GM23248 (cell line): ENCODE measurements around the gene NCOA5. TPM values are rescaled to one million over a fixed set of nuclear protein-coding genes. Genes with fewer than 3 reads are reported as not detected.

Experiments used
- DNase-seq: peaks from one replicate; pipeline ENCODE4 v3.0.0-alpha.2; 2015
- H2AFZ ChIP-seq: fragments of 200-600 bp; sonication (generic); 2 replicates; pipeline ENCODE4 v1.6.1; 2016; ENCODE audit warnings: antibody characterized with exemption
- H3F3A ChIP-seq: fragments of 200-600 bp; sonication (generic); 2 replicates; pipeline ENCODE4 v1.6.1; 2016; ENCODE audit warnings: mild to moderate bottlenecking, antibody characterized with exemption, mixed run types; ENCODE audit not compliant: insufficient read depth
- H3K27ac ChIP-seq: fragments of 200-600 bp; sonication (generic); 2 replicates; pipeline ENCODE4 v1.5.1; 2016; ENCODE audit warnings: mild to moderate bottlenecking
- H3K27me3 ChIP-seq: fragments of 200-600 bp; sonication (generic); replicated peaks from 2 replicates; pipeline ENCODE4 v1.6.1; 2016; ENCODE audit warnings: mild to moderate bottlenecking; ENCODE audit not compliant: insufficient read depth
- H3K36me3 ChIP-seq: fragments of 200-600 bp; sonication (generic); 2 replicates; pipeline ENCODE4 v1.6.1; 2016; ENCODE audit warnings: low read depth, mild to moderate bottlenecking
- H3K4me1 ChIP-seq: fragments of 200-600 bp; sonication (generic); 2 replicates; pipeline ENCODE4 v1.6.1; 2016; ENCODE audit warnings: mild to moderate bottlenecking; ENCODE audit not compliant: insufficient read depth
- H3K4me2 ChIP-seq: fragments of 200-600 bp; sonication (generic); one replicate; pipeline ENCODE4 v1.6.1; 2016; ENCODE audit warnings: mild to moderate bottlenecking; ENCODE audit not compliant: unreplicated experiment
- H3K4me3 ChIP-seq: fragments of 200-600 bp; sonication (generic); 2 replicates; pipeline ENCODE4 v1.5.1; 2016; ENCODE audit warnings: mild to moderate bottlenecking
- H3K79me2 ChIP-seq: fragments of 200-600 bp; sonication (generic); 2 replicates; pipeline ENCODE4 v1.6.1; 2016; ENCODE audit warnings: mild to moderate bottlenecking; ENCODE audit not compliant: insufficient read depth
- H3K9ac ChIP-seq: fragments of 200-600 bp; sonication (generic); 2 replicates; pipeline ENCODE4 v1.6.1; 2016; ENCODE audit warnings: mild to moderate bottlenecking
- H3K9me2 ChIP-seq: fragments of 200-600 bp; sonication (generic); 2 replicates; pipeline ENCODE4 v1.6.1; 2016; ENCODE audit warnings: mixed run types, mild to moderate bottlenecking, moderate library complexity; ENCODE audit not compliant: insufficient read depth
- H3K9me3 ChIP-seq: fragments of 200-600 bp; sonication (generic); one replicate; pipeline ENCODE4 v1.6.1; 2017; ENCODE audit warnings: low read depth
- H4K20me1 ChIP-seq: fragments of 200-600 bp; sonication (generic); 2 replicates; pipeline ENCODE4 v1.6.0; 2016; ENCODE audit not compliant: insufficient read depth
- EZH2 ChIP-seq: fragments of 200-600 bp; sonication (generic); IDR thresholded peaks from 2 replicates; pipeline ENCODE4 v1.6.1; 2018; ENCODE audit warnings: antibody characterized with exemption, mild to moderate bottlenecking; ENCODE audit not compliant: insufficient read depth, poor library complexity, severe bottlenecking
- EZH2phosphoT487 ChIP-seq: fragments of 200-600 bp; sonication (generic); IDR thresholded peaks from 2 replicates; pipeline ENCODE4 v1.6.1; 2018; ENCODE audit warnings: antibody characterized with exemption, moderate library complexity, mild to moderate bottlenecking, low read depth; ENCODE audit not compliant: insufficient read depth
- WGBS, 2 experiments: methylation state at CpG; one replicate each; pipeline ENCODE4 v1.1.6; 2015 to 2017; ENCODE audit warnings: low lambda C conversion rate in 2 of 2, low coverage in 1 of 2; ENCODE audit errors: missing lambda C conversion rate in 2 of 2; 5-methylcytosine and 5-hydroxymethylcytosine counted together
- in situ Hi-C: fragments of 300-500 bp; cut with MboI; formaldehyde crosslinking; loops from 2 replicates; pipeline ENCODE4 v1.15.0; 2020
- polyA plus RNA-seq: library from polyadenylated mRNA; unstranded; fragments of >200 nt; fragmentation: Nextera tagmentation; extraction: Ambion mirVana; gene quantifications from 2 replicates; pipeline ENCODE4 v1.2.1, GENCODE V29; 2016
- total RNA-seq: library from RNA; depleted of rRNA; stranded (reverse); fragments of >200 nt; shearing (Covaris generic); gene quantifications from 2 replicates; pipeline ENCODE4 v1.2.3, GENCODE V29; 2014

The NCOA5 gene
- total and polyA plus RNA-seq, 2 experiments from 2014 or later, result 15.3 to 20.4 TPM

DNA sequence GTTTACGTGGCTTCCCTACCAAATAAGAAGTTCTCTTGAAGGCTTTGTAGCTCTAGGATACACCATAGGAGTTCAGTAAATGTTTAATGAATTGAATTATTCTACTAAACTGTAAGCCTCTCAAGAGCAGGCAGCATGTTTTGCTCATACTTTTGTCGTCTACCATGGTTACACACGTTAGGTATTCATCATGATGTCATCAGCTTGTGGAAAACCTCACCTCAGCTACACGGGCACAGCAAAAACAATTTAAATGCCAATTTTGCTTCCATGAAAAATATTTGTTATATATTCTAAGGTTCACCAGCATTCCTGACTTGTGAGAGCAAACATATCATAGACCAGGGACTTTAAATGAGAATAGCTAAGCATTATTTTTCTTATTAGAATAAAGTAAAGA, 16.7 kb downstream of the NCOA5 start:
- DNase-seq, result no peak
- Histone ChIP-seq H3K4me1 (peaks cover 11% of the 10 kb centered on the region), H3K27me3 (no peaks in the 10 kb centered on the region), H3K4me2 (no peak overlapping the region), H3K79me2 (peaks cover 88% of the 10 kb centered on the region), H4K20me1 (peaks cover 25% of the 10 kb centered on the region; the same call in 1 of the 2 replicates), H3K27ac (no peak overlapping the region), H3K9me2 (no peaks in the 10 kb centered on the region), H3K4me3 (no peak overlapping the region), H3K36me3 (peaks cover 20% of the 10 kb centered on the region), H3F3A (peaks cover 13% of the 10 kb centered on the region), H2AFZ (no peak overlapping the region), H3K9ac (no peak overlapping the region), H3K9me3 (no peaks in the 10 kb centered on the region)
- WGBS, 2 experiments, result 74 to 82% methylated on average over 4 of the region's 4 CpGs
- in situ Hi-C loops, result no loop called here
- TF ChIP-seq EZH2phosphoT487 (no peak), EZH2 (no peak)

DNA sequence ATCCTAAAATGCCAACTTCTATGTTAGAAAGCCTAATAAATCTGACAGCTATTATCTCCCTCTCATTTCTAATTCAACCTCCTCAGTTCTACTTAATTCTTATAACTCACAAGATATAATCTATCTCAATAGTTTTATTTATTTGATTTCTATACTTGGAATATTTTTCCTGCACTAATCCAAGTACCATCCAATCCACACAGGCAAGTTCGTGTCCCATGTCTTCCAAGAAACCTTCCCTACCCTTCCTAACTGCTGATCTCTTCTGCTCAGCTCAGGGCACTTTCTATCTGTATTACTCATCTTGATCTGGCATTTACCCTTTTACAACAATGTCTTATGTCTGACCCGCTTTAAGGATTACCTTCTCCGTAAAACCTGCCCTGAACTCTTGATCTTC, 18.2 kb downstream of the NCOA5 start:
- DNase-seq, result no peak
- H3K36me3 ChIP-seq, result peaks cover 24% of the 10 kb centered on the region

GRCh38 chr20:46070215-46070900, 19.4 kb downstream of the NCOA5 start:
- Histone ChIP-seq H3K27ac (0 out of 2 replicates have a peak overlapping the region, but pooled peaks have one; percentile 33), H3F3A (peaks cover 13% of the 10 kb centered on the region), H3K79me2 (peaks cover 62% of the 10 kb centered on the region), H2AFZ (no peak overlapping the region), H3K27me3 (no peaks in the 10 kb centered on the region), H3K4me1 (peaks cover 11% of the 10 kb centered on the region), H4K20me1 (peaks cover 25% of the 10 kb centered on the region; the same call in 1 of the 2 replicates), H3K36me3 (peaks cover 34% of the 10 kb centered on the region), H3K9me3 (no peaks in the 10 kb centered on the region), H3K4me3 (0 out of 2 replicates have a peak overlapping the region, but pooled peaks have one; percentile 17), H3K9me2 (no peaks in the 10 kb centered on the region), H3K9ac (no peak overlapping the region), H3K4me2 (peak overlapping the region; percentile 30)
- TF ChIP-seq EZH2 (no peak), EZH2phosphoT487 (no peak)
- WGBS, 2 experiments, result 93 to 94% methylated on average over 20 of the region's 20 CpGs
- in situ Hi-C loops, result no loop called here
- peak; percentile 69 for DNase-seq

More for the DNA sequence above, 18.2 kb downstream of the NCOA5 start:
- no peaks in the 10 kb centered on the region for H3K9me2 ChIP-seq
- peaks cover 74% of the 10 kb centered on the region for H3K79me2 ChIP-seq
- in situ Hi-C loops, result no loop called here
- TF ChIP-seq EZH2phosphoT487 (no peak), EZH2 (no peak)
- H4K20me1 ChIP-seq, result peaks cover 25% of the 10 kb centered on the region; the same call in 1 of the 2 replicates
- H3K4me2 ChIP-seq, result no peak overlapping the region
- 96 to 99% methylated on average over 3 of the region's 3 CpGs for WGBS, 2 experiments
- peaks cover 11% of the 10 kb centered on the region for H3K4me1 ChIP-seq
- no peak overlapping the region for H3K9ac ChIP-seq
- no peak overlapping the region for H3K4me3 ChIP-seq
- H2AFZ ChIP-seq, result no peak overlapping the region
- peaks cover 13% of the 10 kb centered on the region for H3F3A ChIP-seq
- no peaks in the 10 kb centered on the region for H3K27me3 ChIP-seq
- no peaks in the 10 kb centered on the region for H3K9me3 ChIP-seq
- H3K27ac ChIP-seq, result no peak overlapping the region

DNA sequence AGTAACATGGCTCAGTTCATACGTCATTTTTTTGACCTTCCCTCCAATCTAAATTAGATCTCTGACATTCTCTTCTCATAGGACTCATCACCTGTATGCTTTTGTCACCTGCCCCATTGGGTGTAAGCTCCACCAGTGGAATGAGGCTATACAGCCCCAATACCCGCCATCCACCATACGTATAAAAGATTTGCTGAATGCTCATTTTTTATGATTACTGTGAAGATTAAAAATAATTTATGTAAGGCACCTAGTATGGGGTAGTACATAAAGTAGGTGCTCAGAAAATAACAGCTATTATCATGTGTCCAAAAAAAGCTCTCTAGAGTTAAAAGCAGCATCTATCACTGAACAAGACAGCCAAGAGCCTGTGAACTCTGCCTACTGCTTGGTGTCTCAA, 24.1 kb downstream of the NCOA5 start:
- Histone ChIP-seq H3K9ac (no peak overlapping the region), H2AFZ (no peak overlapping the region), H3K27me3 (no peaks in the 10 kb centered on the region), H3K4me2 (no peak overlapping the region), H3F3A (peaks cover 2% of the 10 kb centered on the region; the same call in 1 of the 2 replicates), H3K4me1 (peaks cover 5% of the 10 kb centered on the region), H3K27ac (no peak overlapping the region), H3K9me2 (no peaks in the 10 kb centered on the region), H3K79me2 (peaks cover 18% of the 10 kb centered on the region; the same call in 1 of the 2 replicates), H3K4me3 (no peak overlapping the region), H3K9me3 (no peaks in the 10 kb centered on the region), H3K36me3 (peaks cover 53% of the 10 kb centered on the region), H4K20me1 (0 out of 2 replicates have a peak, but pooled peaks cover under 1% of the 10 kb centered on the region)
- 83 to 86% methylated on average over 3 of the region's 3 CpGs for WGBS, 2 experiments
- in situ Hi-C loops, result no loop called here
- no peak for TF ChIP-seq EZH2phosphoT487
- TF ChIP-seq EZH2, result no peak
- no peak for DNase-seq
